HS-27A (cell line): ENCODE data around the gene NOTUM.

Source experiments
- DNase-seq: peaks from one replicate; pipeline ENCODE4 v3.0.0-alpha.2; 2012; ENCODE audit warnings: low read depth, missing footprints

NOTUM gene

GRCh38 chr17:81909966-81910839, 50.8 kb downstream of the NOTUM start:
- DNase-seq, result no peak

GRCh38 chr17:81909231-81909630, 51.8 kb downstream of the NOTUM start:
- DNase-seq, result no peak

GRCh38 chr17:81908793-81909192, 52.2 kb downstream of the NOTUM start:
- no peak for DNase-seq

GRCh38 chr17:81907219-81908145, 53.5 kb downstream of the NOTUM start:
- no peak for DNase-seq

- no peak for DNase-seq
Measured at GRCh38 chr17:81906476-81907218, 54.3 kb downstream of the NOTUM start.

GRCh38 chr17:81905993-81906392, 55.0 kb downstream of the NOTUM start:
- DNase-seq, result no peak

- DNase-seq, result no peak
Measured at GRCh38 chr17:81905424-81905875, 55.5 kb downstream of the NOTUM start.

- DNase-seq, result no peak
Measured at GRCh38 chr17:81904600-81905423, 56.2 kb downstream of the NOTUM start.

- no peak for DNase-seq
Measured at GRCh38 chr17:81903896-81904599, 56.9 kb downstream of the NOTUM start.

- DNase-seq, result no peak
Measured at GRCh38 chr17:81903415-81903831, 57.6 kb downstream of the NOTUM start.

- DNase-seq, result no peak
Measured at GRCh38 chr17:81902653-81903414, 58.2 kb downstream of the NOTUM start.
